HG03045 (cell line): ENCODE data around the gene XIRP1.
"Not testable (repeated sequence)": the region's sequence is repeated elsewhere in the genome, so short reads cannot be mapped to it uniquely, and the experiment has no call there.

ENCODE experiments used
- ATAC-seq: cut with Tn5 transposase; IDR thresholded peaks from one replicate; pipeline ENCODE4 v1.9.1; 2021; ENCODE audit warnings: mild to moderate bottlenecking, moderate library complexity; ENCODE audit not compliant: unreplicated experiment

XIRP1 gene

GRCh38 chr3:39185959-39186691 is 6.3 kb downstream of the XIRP1 start:
- no peak for ATAC-seq

GRCh38 chr3:39185326-39185958 is 7.0 kb downstream of the XIRP1 start:
- no peak for ATAC-seq

GRCh38 chr3:39184968-39185285 is 7.5 kb downstream of the XIRP1 start:
- no peak for ATAC-seq

- no peak for ATAC-seq
Observed at GRCh38 chr3:39184081-39184967, 8.1 kb downstream of the XIRP1 start.

GRCh38 chr3:39183211-39184080 is 8.9 kb downstream of the XIRP1 start:
- no peak for ATAC-seq

- ATAC-seq: no peak
Observed at GRCh38 chr3:39181408-39182335, 10.7 kb downstream of the XIRP1 start.

- peak; percentile 89 for ATAC-seq
Observed at GRCh38 chr3:39180546-39181346, 11.6 kb downstream of the XIRP1 start.

- no peak for ATAC-seq
Observed at GRCh38 chr3:39180183-39180545, 12.2 kb downstream of the XIRP1 start.

- no peak for ATAC-seq
Observed at GRCh38 chr3:39178553-39178952, 13.8 kb downstream of the XIRP1 start.

- ATAC-seq: peak; percentile 44
Observed at GRCh38 chr3:39177708-39178332, 14.6 kb downstream of the XIRP1 start.

- ATAC-seq: no peak
Observed at GRCh38 chr3:39176025-39176714, 16.2 kb downstream of the XIRP1 start.

- no peak for ATAC-seq
Observed at GRCh38 chr3:39173318-39174125, 18.9 kb downstream of the XIRP1 start.

- ATAC-seq: no peak
Observed at GRCh38 chr3:39171860-39172259, 20.5 kb downstream of the XIRP1 start.

GRCh38 chr3:39170877-39171276 is 21.5 kb downstream of the XIRP1 start:
- not testable (repeated sequence) for ATAC-seq

GRCh38 chr3:39170461-39170860 is 21.9 kb downstream of the XIRP1 start:
- no peak for ATAC-seq

GRCh38 chr3:39169712-39170111 is 22.7 kb downstream of the XIRP1 start:
- ATAC-seq: no peak

- ATAC-seq: no peak
Observed at GRCh38 chr3:39168156-39168780, 24.1 kb downstream of the XIRP1 start.
